Neural progenitor cell (in vitro differentiated cells): ENCODE results near the gene WTAP. TPM values are rescaled to one million over a fixed set of nuclear protein-coding genes. Genes with fewer than 3 reads are reported as not detected.

Experiments used
- DNase-seq: peaks from one replicate; pipeline ENCODE4 v3.0.0-alpha.2; 2016; ENCODE audit warnings: low spot score
- H2AFZ ChIP-seq: fragments of 200-600 bp; sonication (generic); replicated peaks from 2 replicates; pipeline ENCODE4 v1.6.1; 2016; ENCODE audit warnings: antibody characterized with exemption
- H3F3A ChIP-seq: fragments of 200-600 bp; sonication (generic); 2 replicates; pipeline ENCODE4 v1.6.1; 2016; ENCODE audit warnings: antibody characterized with exemption, low read depth
- H3K27ac ChIP-seq: fragments of 200-600 bp; sonication (generic); 2 replicates; pipeline ENCODE4 v1.5.1; 2016; ENCODE audit warnings: mild to moderate bottlenecking
- H3K27me3 ChIP-seq: fragments of 200-600 bp; sonication (generic); 2 replicates; pipeline ENCODE4 v1.6.1; 2016; ENCODE audit warnings: mild to moderate bottlenecking, moderate library complexity
- H3K36me3 ChIP-seq: fragments of 200-600 bp; sonication (generic); 2 replicates; pipeline ENCODE4 v1.5.1; 2016
- H3K4me1 ChIP-seq: fragments of 200-600 bp; sonication (generic); 2 replicates; pipeline ENCODE4 v1.6.1; 2016; ENCODE audit warnings: mixed run types
- H3K4me2 ChIP-seq: fragments of 200-600 bp; sonication (generic); 2 replicates; pipeline ENCODE4 v1.6.1; 2016
- H3K4me3 ChIP-seq: fragments of 200-600 bp; sonication (generic); 2 replicates; pipeline ENCODE4 v1.5.1; 2016
- H3K79me2 ChIP-seq: fragments of 200-600 bp; sonication (generic); 2 replicates; pipeline ENCODE4 v1.6.1; 2016; ENCODE audit warnings: low read depth
- H3K9ac ChIP-seq: fragments of 200-600 bp; sonication (generic); 2 replicates; pipeline ENCODE4 v1.6.1; 2016
- H3K9me3 ChIP-seq: fragments of 200-600 bp; sonication (generic); 2 replicates; pipeline ENCODE4 v1.5.1; 2016; ENCODE audit warnings: low read depth
- H4K20me1 ChIP-seq: fragments of 200-600 bp; sonication (generic); 2 replicates; pipeline ENCODE4 v1.6.1; 2016; ENCODE audit warnings: low read depth
- H3K27ac Mint-ChIP-seq: 3 replicates; pipeline ENCODE4 v1.8.0; 2021; ENCODE audit warnings: mixed read lengths
- H3K27me3 Mint-ChIP-seq: 2 replicates; pipeline ENCODE4 v1.8.0; 2022; ENCODE audit warnings: low read depth, mild to moderate bottlenecking, inconsistent platforms, moderate library complexity, mixed read lengths; ENCODE audit not compliant: insufficient read depth
- H3K36me3 Mint-ChIP-seq: 3 replicates; pipeline ENCODE4 v1.8.0; 2021; ENCODE audit warnings: mixed read lengths
- H3K4me1 Mint-ChIP-seq: 3 replicates; pipeline ENCODE4 v1.8.0; 2021; ENCODE audit warnings: mixed read lengths
- H3K4me3 Mint-ChIP-seq: 3 replicates; pipeline ENCODE4 v1.8.0; 2021; ENCODE audit warnings: mild to moderate bottlenecking, moderate library complexity, mixed read lengths
- H3K9me3 Mint-ChIP-seq: 3 replicates; pipeline ENCODE4 v1.8.0; 2020; ENCODE audit warnings: mixed read lengths
- EZH2 ChIP-seq: fragments of 200-600 bp; sonication (generic); IDR thresholded peaks from 2 replicates; pipeline ENCODE4 v1.6.1; 2017; ENCODE audit warnings: antibody characterized with exemption, mild to moderate bottlenecking, moderate library complexity
- EZH2phosphoT487 ChIP-seq: fragments of 200-600 bp; sonication (generic); IDR thresholded peaks from 2 replicates; pipeline ENCODE4 v1.6.1; 2017; ENCODE audit warnings: antibody characterized with exemption
- total RNA-seq: library from RNA; depleted of rRNA; stranded (reverse); fragments of >200 nt; gene quantifications from 2 replicates; pipeline ENCODE4 v1.2.3, GENCODE V29; 2015; ENCODE audit warnings: low replicate concordance
- TF ChIP-seq, protein P1 (sequence below): fragments of 200-600 bp; sonication (generic); IDR thresholded peaks from 2 replicates; pipeline ENCODE4 v1.5.1; 2017; ENCODE audit warnings: antibody characterized with exemption, mild to moderate bottlenecking

Gene WTAP
- total RNA-seq, 1 donor from 2014 or later, result 159 TPM

- DNase-seq, result no peak
- H3K27ac Mint-ChIP-seq, result no peak overlapping the region
- Histone ChIP-seq H3K79me2 (no peaks in the 10 kb centered on the region), H2AFZ (no peak overlapping the region), H3K4me2 (no peak overlapping the region), H4K20me1 (no peaks in the 10 kb centered on the region), H3F3A (no peaks in the 10 kb centered on the region), H3K9me3 (no peaks in the 10 kb centered on the region), H3K36me3 (no peaks in the 10 kb centered on the region), H3K9ac (no peak overlapping the region), H3K4me1 (no peaks in the 10 kb centered on the region), H3K27ac (no peak overlapping the region), H3K27me3 (no peaks in the 10 kb centered on the region), H3K4me3 (no peak overlapping the region)
- no peak overlapping the region for H3K4me3 Mint-ChIP-seq
- peaks cover 12% of the 10 kb centered on the region for H3K36me3 Mint-ChIP-seq
- peaks cover 6% of the 10 kb centered on the region for H3K9me3 Mint-ChIP-seq
- no peak for TF ChIP-seq EZH2phosphoT487
- TF ChIP-seq EZH2, result no peak
- TF ChIP-seq, protein P1, sequence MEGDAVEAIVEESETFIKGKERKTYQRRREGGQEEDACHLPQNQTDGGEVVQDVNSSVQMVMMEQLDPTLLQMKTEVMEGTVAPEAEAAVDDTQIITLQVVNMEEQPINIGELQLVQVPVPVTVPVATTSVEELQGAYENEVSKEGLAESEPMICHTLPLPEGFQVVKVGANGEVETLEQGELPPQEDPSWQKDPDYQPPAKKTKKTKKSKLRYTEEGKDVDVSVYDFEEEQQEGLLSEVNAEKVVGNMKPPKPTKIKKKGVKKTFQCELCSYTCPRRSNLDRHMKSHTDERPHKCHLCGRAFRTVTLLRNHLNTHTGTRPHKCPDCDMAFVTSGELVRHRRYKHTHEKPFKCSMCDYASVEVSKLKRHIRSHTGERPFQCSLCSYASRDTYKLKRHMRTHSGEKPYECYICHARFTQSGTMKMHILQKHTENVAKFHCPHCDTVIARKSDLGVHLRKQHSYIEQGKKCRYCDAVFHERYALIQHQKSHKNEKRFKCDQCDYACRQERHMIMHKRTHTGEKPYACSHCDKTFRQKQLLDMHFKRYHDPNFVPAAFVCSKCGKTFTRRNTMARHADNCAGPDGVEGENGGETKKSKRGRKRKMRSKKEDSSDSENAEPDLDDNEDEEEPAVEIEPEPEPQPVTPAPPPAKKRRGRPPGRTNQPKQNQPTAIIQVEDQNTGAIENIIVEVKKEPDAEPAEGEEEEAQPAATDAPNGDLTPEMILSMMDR, result no peak
- H3K27me3 Mint-ChIP-seq, result peaks cover 4% of the 10 kb centered on the region
- H3K4me1 Mint-ChIP-seq, result no peaks in the 10 kb centered on the region
These were observed 47.9 kb upstream of the WTAP start for GRCh38 chr6:159679091-159680077.

DNA sequence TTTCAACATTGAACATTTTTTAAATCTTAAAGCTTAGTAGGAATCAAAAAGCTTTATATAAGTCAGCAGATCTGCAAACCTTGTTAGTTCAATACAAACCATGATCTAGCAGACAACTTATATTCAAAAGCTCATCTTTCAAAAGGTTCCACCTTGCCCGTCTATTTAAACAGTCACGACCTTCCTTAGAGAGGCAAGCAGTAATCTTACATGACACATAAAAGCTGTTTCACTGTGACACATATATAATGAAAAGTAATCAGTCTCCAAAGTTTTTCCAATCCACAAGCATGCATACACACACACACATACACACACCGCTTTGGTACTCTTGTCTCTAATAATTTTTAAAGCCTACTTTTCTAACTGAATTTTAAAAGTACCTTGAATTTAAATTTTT is 47.2 kb upstream of the WTAP start:
- no peaks in the 10 kb centered on the region for H3K79me2 ChIP-seq
- H3K27ac ChIP-seq, result no peak overlapping the region
- TF ChIP-seq, protein P1, result no peak
- TF ChIP-seq EZH2 (no peak), EZH2phosphoT487 (no peak)
- H3K4me1 ChIP-seq, result no peaks in the 10 kb centered on the region
- Mint-ChIP-seq H3K36me3 (peaks cover 15% of the 10 kb centered on the region), H3K27ac (no peak overlapping the region), H3K4me3 (no peak overlapping the region), H3K27me3 (peaks cover 4% of the 10 kb centered on the region), H3K9me3 (peaks cover 2% of the 10 kb centered on the region), H3K4me1 (no peaks in the 10 kb centered on the region)
- no peak overlapping the region for H3K4me3 ChIP-seq
- no peak overlapping the region for H2AFZ ChIP-seq
- no peaks in the 10 kb centered on the region for H3F3A ChIP-seq
- H3K4me2 ChIP-seq, result no peak overlapping the region
- no peaks in the 10 kb centered on the region for H3K9me3 ChIP-seq
- no peak for DNase-seq
- no peaks in the 10 kb centered on the region for H3K36me3 ChIP-seq
- H3K27me3 ChIP-seq, result no peaks in the 10 kb centered on the region
- H3K9ac ChIP-seq, result no peak overlapping the region
- no peaks in the 10 kb centered on the region for H4K20me1 ChIP-seq

DNA sequence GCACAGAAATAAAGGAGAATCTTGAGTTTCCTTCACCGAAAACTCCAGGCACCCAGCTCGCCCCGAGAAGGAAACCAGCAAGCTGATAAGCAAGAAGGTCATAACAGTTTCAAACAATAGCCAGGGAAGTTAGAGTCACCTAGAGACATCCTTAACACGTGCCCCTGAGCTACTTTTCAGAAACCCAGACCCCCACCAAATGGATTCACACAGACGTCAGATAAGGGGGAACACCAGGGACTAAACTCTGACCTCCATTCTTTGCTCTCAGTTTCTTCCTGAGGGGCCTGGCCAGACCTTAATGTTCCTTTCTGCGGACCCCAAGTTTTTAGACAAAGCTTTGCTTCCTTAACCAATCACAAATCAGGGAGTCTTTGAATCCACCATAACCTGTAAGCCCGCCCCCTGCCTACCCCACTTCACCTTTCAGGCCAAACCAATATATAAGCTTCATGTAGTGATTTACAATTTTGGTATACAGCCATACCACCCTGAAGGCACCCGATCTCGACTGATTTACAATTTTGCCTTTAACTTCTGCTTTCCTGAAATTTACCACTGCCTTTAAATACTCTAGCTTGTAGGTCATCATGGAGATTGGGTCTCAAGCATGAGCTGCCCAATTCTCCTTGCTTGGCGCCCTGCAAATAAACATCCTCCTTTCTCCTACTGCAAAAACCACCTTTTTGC is 46.0 kb upstream of the WTAP start:
- TF ChIP-seq EZH2, result no peak
- TF ChIP-seq EZH2phosphoT487, result no peak
- TF ChIP-seq, protein P1, result no peak
- H3K27me3 ChIP-seq, result no peaks in the 10 kb centered on the region
- no peak overlapping the region for H3K4me2 ChIP-seq
- no peak overlapping the region for H2AFZ ChIP-seq
- no peaks in the 10 kb centered on the region for H3K9me3 ChIP-seq
- no peaks in the 10 kb centered on the region for H4K20me1 ChIP-seq
- Mint-ChIP-seq H3K27ac (no peak overlapping the region), H3K9me3 (no peaks in the 10 kb centered on the region), H3K4me1 (no peaks in the 10 kb centered on the region), H3K36me3 (peaks cover 19% of the 10 kb centered on the region), H3K27me3 (peaks cover 3% of the 10 kb centered on the region), H3K4me3 (no peak overlapping the region)
- no peaks in the 10 kb centered on the region for H3K4me1 ChIP-seq
- H3K79me2 ChIP-seq, result no peaks in the 10 kb centered on the region
- no peak overlapping the region for H3K9ac ChIP-seq
- no peaks in the 10 kb centered on the region for H3F3A ChIP-seq
- no peaks in the 10 kb centered on the region for H3K36me3 ChIP-seq
- H3K4me3 ChIP-seq, result no peak overlapping the region
- DNase-seq, result no peak
- H3K27ac ChIP-seq, result no peak overlapping the region
